MCF 10A (cell line): ENCODE results near the gene TGFBR3. TPM values are rescaled to one million over a fixed set of nuclear protein-coding genes. Genes with fewer than 3 reads are reported as not detected.

Source experiments
- BruUV-seq: library from RNA; stranded (reverse); fragments of 400-500 nt; replicated peaks from 2 replicates; lab custom pipeline; 2021; lab: Mats Ljungman, UMichigan
- CTCF ChIA-PET: fragments of 300-600 bp; sonication (Branson Sonifier 250); formaldehyde crosslinking; extraction: SDS; loops from one replicate; lab custom pipeline; 2021; ENCODE audit warnings: antibody characterized with exemption, inconsistent platforms; lab: Yijun Ruan, JAX
- POLR2A ChIA-PET: fragments of 300-600, 350-650 bp; sonication (Branson Sonifier 250); formaldehyde crosslinking; extraction: SDS; loops from one replicate; lab custom pipeline; 2020; ENCODE audit warnings: antibody characterized with exemption, inconsistent platforms; lab: Yijun Ruan, JAX
- DNase-seq: peaks from one replicate; pipeline ENCODE4 v3.0.0-alpha.2; 2018; ENCODE audit not compliant: unreplicated experiment
- H3K27ac Mint-ChIP-seq: one replicate; pipeline ENCODE4 v1.8.0; 2022; ENCODE audit warnings: mild to moderate bottlenecking, low read depth, mixed read lengths; ENCODE audit not compliant: unreplicated experiment
- H3K27me3 Mint-ChIP-seq: one replicate; pipeline ENCODE4 v1.8.0; 2022; ENCODE audit warnings: mixed read lengths; ENCODE audit not compliant: insufficient read depth, unreplicated experiment
- H3K36me3 Mint-ChIP-seq: one replicate; pipeline ENCODE4 v1.8.0; 2022; ENCODE audit warnings: mild to moderate bottlenecking, moderate library complexity, mixed read lengths; ENCODE audit not compliant: insufficient read depth, unreplicated experiment
- H3K4me1 Mint-ChIP-seq: one replicate; pipeline ENCODE4 v1.8.0; 2022; ENCODE audit warnings: mixed read lengths; ENCODE audit not compliant: insufficient read depth, unreplicated experiment
- H3K4me3 Mint-ChIP-seq: one replicate; pipeline ENCODE4 v1.8.0; 2022; ENCODE audit warnings: mild to moderate bottlenecking, moderate library complexity, mixed read lengths; ENCODE audit not compliant: unreplicated experiment
- H3K9me3 Mint-ChIP-seq: one replicate; pipeline ENCODE4 v1.8.0; 2022; ENCODE audit warnings: mixed read lengths; ENCODE audit not compliant: unreplicated experiment
- intact Hi-C: fragments of 100-400 bp; cut with micrococcal nuclease; formaldehyde crosslinking; loops from 2 replicates; pipeline ENCODE4 v1.14.1; 2022
- total RNA-seq: library from RNA; stranded (reverse); gene quantifications from 2 replicates; pipeline ENCODE4 v1.2.3, GENCODE V29; 2022
- TF ChIP-seq, protein P1 (sequence below): fragments of 200-600 bp; IDR thresholded peaks from one replicate; pipeline ENCODE4 v1.8.0; 2022; ENCODE audit warnings: antibody characterized with exemption, mild to moderate bottlenecking; ENCODE audit not compliant: unreplicated experiment

The TGFBR3 gene
- total RNA-seq, 1 experiment from 2014 or later, result 12.0 TPM

DNA sequence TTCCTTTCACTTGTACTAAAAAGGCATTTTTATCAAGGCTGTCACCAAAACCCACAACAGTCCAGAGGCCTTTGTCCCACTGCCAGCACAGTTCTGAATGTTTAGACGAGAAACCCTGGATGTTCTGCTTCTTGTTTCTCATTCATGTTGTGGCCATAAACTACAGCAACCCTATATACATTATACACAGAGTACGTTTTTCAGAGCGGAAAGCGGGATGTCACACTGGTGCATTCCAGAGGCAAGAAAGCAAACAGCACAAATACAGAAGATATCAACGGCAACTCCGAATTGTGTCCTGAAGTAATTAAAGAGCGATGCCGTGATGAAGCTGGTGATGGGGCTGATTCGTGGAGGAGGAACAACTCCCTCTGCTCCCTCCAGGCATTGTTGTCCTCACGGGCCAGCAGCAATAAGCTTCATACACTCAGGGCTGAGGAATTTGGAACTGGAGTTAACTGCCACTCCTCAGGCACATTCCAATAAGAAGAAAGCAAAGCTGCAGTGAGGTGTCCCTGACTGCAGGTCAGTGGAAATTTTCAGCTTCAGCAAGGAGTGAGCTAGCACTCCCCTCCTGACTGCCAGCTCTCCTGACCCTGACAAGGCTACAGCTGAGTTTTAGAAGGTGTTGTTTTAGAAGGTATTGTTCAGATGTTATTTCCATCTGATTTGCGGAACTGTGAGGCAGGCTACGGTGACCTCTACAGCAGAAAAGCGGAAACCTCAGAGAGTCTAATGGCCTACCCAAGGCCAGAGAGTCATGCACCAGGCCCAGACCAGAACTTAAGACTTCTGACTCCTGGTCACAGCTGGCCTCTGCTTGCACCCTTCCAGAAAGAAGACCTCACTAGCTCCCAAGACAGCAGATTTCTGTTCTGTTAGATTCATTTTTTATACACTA is 149.0 kb downstream of the TGFBR3 start:
- H3K9me3 Mint-ChIP-seq, result no peaks in the 10 kb centered on the region
- ChIA-PET CTCF (interaction anchor here (0.6 to 2.6 kb wide), 17 partner anchors 10 to 1388 kb away, joined by 3 to 17 read pairs (median 4); partner anchors contain the start of gene TGFBR3), POLR2A (interaction anchor here (0.6 to 2.8 kb wide), 42 partner anchors 10 to 1333 kb away, joined by 3 to 28 read pairs (median 4); partner anchors contain the start of genes TGFBR3 and ZNF644)
- no TSS peak for BruUV-seq
- peak overlapping the region; percentile 58 for H3K4me3 Mint-ChIP-seq
- TF ChIP-seq, protein P1, sequence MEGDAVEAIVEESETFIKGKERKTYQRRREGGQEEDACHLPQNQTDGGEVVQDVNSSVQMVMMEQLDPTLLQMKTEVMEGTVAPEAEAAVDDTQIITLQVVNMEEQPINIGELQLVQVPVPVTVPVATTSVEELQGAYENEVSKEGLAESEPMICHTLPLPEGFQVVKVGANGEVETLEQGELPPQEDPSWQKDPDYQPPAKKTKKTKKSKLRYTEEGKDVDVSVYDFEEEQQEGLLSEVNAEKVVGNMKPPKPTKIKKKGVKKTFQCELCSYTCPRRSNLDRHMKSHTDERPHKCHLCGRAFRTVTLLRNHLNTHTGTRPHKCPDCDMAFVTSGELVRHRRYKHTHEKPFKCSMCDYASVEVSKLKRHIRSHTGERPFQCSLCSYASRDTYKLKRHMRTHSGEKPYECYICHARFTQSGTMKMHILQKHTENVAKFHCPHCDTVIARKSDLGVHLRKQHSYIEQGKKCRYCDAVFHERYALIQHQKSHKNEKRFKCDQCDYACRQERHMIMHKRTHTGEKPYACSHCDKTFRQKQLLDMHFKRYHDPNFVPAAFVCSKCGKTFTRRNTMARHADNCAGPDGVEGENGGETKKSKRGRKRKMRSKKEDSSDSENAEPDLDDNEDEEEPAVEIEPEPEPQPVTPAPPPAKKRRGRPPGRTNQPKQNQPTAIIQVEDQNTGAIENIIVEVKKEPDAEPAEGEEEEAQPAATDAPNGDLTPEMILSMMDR, result no peak
- peak; percentile 89 for DNase-seq
- H3K4me1 Mint-ChIP-seq, result peaks cover 54% of the 10 kb centered on the region
- peaks cover 46% of the 10 kb centered on the region for H3K36me3 Mint-ChIP-seq
- intact Hi-C loops, result loop anchor here (5.0 kb wide), 1 partner anchor 190 kb away; no protein-coding TSS in a partner anchor
- peak overlapping the region; percentile 94 for H3K27ac Mint-ChIP-seq
- no peaks in the 10 kb centered on the region for H3K27me3 Mint-ChIP-seq

DNA sequence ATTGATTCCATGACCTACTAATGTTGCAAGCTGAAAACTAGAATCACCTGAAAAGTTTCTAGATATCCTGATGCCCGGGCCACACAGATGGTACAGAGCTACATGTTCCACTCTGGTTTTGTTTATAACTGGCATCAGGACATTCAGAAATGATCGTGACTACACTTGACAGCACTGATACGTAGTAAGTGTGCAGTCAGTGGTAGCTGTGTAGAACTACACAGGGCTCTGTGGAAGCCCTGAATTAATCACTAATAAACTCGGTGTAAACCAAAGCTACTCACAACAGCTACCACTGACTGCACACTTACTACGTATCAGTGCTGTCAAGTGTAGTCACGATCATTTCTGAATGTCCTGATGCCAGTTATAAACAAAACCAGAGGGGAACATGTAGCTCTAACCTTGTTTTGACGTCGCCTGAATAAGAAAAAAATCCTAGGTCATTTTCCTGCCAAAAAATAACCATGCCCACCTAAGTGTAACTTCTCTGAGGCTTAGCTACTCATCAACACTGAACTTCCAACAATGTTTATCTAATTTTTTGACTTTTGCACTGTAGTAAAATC is 149.7 kb downstream of the TGFBR3 start:
- no TSS peak for BruUV-seq
- no peaks in the 10 kb centered on the region for H3K9me3 Mint-ChIP-seq
- peaks cover 55% of the 10 kb centered on the region for H3K4me1 Mint-ChIP-seq
- ChIA-PET POLR2A (interaction anchor here (0.7 to 2.8 kb wide), 25 partner anchors 9 to 563 kb away, joined by 3 to 28 read pairs (median 7); partner anchors contain the start of gene TGFBR3), CTCF (interaction anchor here (0.6 to 2.6 kb wide), 10 partner anchors 8 to 1389 kb away, joined by 3 to 17 read pairs (median 4); partner anchors contain the start of gene TGFBR3)
- TF ChIP-seq, protein P1, result no peak
- DNase-seq, result no peak
- H3K27me3 Mint-ChIP-seq, result no peaks in the 10 kb centered on the region
- H3K27ac Mint-ChIP-seq, result peak overlapping the region; percentile 94
- H3K36me3 Mint-ChIP-seq, result peaks cover 51% of the 10 kb centered on the region
- H3K4me3 Mint-ChIP-seq, result peak overlapping the region; percentile 58
- intact Hi-C loops, result loop anchor here (5.0 kb wide), 1 partner anchor 191 kb away; no protein-coding TSS in a partner anchor

DNA sequence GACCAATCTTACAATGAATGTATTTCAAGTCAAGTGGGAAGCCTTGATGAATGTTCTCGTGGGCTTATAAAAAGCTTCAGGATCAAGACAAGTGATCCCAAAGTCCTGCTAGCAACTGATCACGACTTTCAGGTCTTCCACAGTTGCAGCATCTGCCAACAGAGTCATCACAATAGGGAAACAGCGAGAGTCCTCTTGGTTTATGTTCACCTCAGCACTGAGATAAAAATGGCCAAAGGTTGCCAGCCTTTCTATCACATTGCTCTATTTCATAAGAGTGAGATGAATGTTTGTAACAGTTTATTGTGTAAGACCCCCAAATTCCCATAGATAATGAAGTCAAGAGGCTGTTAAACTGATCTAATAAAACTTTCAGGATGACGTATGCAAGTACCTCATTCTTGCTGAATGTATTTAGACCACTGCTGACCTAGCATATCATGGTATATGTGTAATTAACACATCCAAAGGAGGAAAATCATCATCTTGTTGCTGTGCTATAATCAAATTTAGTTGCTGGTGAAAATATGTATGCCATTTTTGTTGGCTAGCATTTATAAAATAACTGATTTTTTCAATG is 150.6 kb downstream of the TGFBR3 start:
- Mint-ChIP-seq H3K4me1 (peaks cover 61% of the 10 kb centered on the region), H3K27me3 (no peaks in the 10 kb centered on the region), H3K36me3 (peaks cover 53% of the 10 kb centered on the region), H3K4me3 (no peak overlapping the region), H3K9me3 (no peaks in the 10 kb centered on the region), H3K27ac (peak overlapping the region; percentile 94)
- CTCF ChIA-PET, result interaction anchor here (0.9 to 1.2 kb wide), 2 partner anchors 8 to 149 kb away, joined by 3 to 5 read pairs; no protein-coding TSS in a partner anchor
- TF ChIP-seq, protein P1, result no peak
- POLR2A ChIA-PET, result interaction anchor here (1.6 to 2.8 kb wide), 5 partner anchors 8 to 206 kb away, joined by 5 to 20 read pairs (median 7); no protein-coding TSS in a partner anchor
- BruUV-seq, result no TSS peak
- DNase-seq, result no peak
- intact Hi-C loops, result loop anchor here (5.0 kb wide), 1 partner anchor 192 kb away; no protein-coding TSS in a partner anchor
